Measurements from ENCODE around the gene TMEM234.

TMEM234 gene

DNA sequence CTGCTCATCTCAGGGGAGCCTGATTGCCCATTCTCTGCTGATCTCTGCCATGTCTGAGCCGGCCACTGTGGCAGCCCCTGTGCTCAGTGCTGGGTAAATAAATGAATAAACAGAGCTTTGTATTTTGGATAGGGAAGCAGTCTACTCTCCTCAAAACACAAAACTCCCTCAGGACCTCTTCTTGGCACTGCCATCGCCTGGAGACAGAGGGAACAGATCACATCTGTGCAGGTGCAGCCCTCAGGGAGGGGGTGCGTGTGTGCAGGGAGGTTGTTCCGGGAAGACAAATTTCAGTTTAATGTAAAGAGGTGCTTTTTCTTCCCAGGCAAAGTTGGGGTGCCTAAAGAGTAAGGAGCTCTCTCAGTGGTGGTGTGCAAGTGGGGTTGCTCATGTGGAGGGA lies 17.2 kb upstream of the TMEM234 start:
- DNase-seq, result no peak

- DNase-seq, result no peak
Observed at GRCh38 chr1:32234792-32235191, 12.6 kb upstream of the TMEM234 start.

DNA sequence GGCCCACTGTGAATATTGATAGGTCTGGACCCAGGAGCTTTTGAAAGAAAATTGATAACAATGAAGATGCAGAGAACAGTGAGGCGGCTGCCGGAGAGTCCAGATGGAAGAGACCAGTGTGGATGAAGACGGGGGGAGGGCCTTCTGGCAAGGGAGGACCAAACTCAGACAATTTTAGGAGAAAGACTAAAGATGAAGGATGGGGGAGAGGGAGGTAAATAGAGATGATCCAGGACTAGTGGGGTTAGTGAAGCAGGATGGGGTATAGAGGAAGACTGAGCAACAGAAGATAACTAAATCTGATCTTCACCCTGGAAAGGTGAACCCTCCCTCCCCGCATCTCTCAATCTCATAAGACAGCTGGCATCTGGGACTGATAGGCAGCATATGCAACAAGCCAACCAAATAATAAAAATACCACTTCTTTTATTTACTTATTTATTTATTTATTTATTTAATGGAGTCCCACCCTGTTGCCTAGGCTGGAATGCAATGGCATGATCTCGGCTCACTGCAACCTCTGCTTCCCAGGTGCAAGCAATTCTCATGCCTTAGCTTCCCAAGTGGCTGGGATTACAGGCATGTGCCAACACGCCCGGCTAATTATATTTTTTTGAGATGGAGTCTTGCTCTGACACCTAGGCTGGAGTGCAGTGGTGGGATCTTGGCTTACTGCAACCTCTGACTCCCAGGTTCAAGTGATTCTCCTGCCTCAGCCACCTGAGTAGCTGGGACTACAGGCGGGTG lies 10.6 kb upstream of the TMEM234 start:
- no peak for DNase-seq

DNA sequence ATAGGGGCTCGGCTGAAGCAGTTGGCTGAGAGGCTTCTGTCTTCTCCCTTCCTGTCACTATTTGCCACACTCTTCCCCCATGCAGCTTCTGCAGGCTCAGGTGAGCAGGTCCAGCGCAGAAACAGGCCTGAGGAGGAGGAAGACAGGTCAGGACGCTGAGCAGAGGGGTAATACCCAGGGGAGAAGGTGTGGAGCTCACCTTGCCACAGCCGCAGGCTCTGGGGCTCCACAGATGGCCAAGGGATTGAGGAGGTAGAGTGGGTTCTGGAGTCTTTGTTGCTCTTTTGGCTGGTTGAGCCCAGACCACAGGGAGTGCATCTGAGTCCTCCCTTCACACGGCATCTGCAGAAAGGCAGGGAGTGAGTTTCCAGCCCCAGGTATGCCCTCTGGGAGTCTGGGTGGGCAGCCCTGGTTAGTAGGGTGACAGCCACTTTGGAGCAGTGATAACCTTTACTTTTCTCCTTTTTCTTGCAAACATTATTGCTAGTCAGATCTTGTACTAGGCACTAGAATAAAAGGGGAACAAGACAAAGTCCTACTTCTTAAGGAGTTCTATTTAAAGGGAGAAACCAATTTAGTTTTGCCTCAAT lies 9.8 kb upstream of the TMEM234 start:
- no peak for DNase-seq

GRCh38 chr1:32228771-32229170 lies 6.6 kb upstream of the TMEM234 start:
- no peak for DNase-seq

- DNase-seq, result no peak
Observed at GRCh38 chr1:32224285-32224684, 2.1 kb upstream of the TMEM234 start.

DNA sequence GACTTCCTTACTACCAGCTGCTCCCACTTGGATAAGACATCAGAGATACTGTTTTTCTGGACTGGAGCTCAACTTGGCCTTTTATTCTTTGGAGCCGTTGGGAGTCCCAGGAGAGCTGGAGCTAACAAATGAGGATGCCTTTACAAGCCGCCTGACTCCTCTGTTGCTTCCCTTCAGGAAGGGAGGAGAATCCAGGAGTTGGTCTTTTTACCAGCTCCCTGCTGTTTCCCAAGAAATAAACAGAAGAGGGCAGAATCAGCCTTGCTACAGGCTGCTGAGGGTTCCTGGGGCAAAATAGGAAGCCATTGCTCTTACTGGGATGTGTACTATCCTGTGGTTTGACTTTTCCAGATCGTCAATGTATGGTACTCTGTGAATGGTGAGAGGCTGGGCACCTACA lies 1.5 kb upstream of the TMEM234 start:
- no peak for DNase-seq

- no peak for DNase-seq
Observed at GRCh38 chr1:32221581-32221979, 573 bp downstream of the TMEM234 start.

DNA sequence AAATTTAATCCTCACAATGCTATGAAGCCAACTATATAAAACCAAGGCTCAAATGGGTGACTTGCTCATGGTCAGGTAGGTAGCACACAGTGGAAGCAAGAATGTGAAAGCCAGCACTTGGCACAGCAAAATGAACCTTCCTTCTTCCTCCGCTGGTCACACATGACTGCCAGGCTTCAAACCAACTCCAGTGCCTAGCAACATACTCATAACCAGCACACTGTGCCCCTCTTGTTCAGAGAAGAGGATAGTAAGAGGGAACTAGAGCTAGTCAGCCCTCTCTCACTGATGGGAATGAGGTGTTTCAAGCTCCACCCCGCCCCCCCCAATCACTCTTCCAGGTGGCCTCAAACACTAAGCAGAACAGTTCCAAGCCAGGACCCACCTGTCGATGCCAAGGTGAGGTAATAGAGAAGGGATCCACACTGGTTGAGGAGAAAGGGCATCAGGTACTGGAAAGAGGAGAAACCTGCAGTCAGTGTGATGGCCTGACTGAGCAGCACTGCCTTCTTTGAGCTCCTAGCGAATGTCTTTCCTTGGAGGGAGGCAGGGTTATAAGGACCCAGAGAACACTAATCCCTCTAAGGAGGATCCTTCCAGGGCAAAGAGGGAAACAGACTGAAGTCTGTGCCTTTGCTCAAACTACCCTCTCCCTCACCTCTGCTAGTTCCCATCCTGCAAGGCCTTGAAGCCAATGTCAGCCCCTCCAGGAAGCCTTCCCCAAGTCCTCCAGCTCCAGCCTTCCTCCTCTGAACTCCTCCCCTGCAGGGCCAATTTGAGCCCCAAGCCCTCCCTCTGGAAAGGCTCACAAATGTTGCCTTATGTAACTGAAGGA lies 1.2 kb downstream of the TMEM234 start:
- no peak for DNase-seq

GRCh38 chr1:32219022-32219421 lies 3.1 kb downstream of the TMEM234 start:
- DNase-seq, result no peak

- DNase-seq, result no peak
Observed at GRCh38 chr1:32216566-32216965, 5.6 kb downstream of the TMEM234 start.

DNA sequence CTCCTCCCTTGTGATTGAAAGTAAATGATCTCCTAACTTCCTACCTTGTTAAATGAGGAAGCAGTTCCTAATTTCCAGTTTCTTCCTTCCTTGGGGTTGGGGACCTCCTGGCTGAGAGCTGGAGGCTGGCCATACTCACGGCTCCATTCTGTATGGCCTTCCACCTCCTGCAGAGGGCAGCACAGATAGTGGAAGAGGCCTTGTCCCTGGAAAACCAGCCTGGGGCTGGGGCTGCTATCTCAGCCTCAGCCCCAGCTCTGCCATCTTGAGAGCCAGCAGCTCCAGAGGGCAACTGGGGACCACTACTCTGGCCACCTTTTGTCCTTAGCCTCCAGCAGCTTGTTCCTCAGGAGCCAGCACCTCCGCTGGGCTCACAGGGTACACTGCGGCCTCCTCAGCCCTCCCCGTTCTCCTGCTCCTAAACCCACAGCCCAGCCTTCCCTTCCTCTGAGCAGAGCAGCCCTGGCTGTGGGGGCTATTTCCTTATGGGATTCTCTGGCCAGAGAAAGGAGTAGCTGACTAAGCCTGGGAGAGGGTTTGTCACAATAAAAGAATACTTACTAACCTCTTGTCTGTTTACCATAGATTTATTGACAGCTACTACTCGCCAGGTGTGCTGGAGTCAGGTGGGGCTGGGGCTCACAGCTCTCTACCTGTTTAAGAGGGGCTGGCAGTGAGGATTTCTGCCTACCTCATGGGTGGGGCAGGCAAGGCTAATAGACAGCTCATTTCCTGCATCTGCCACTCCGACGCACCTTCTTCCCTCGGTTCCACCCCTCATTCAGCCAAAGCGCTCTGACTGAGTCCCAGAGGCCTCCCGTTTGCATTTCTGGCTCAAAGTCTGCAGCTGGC lies 6.3 kb downstream of the TMEM234 start:
- peak; percentile 69 to 75 for DNase-seq

- DNase-seq, result no peak
Observed at GRCh38 chr1:32208891-32209328, 13.2 kb downstream of the TMEM234 start, which contains the start of gene DCDC2B. TSS of gene DCDC2B (plus strand) at chr1:32209089. CDS start at chr1:32209094, 5 bp downstream.

GRCh38 chr1:32208469-32208868 lies 13.7 kb downstream of the TMEM234 start:
- no peak for DNase-seq

DNA sequence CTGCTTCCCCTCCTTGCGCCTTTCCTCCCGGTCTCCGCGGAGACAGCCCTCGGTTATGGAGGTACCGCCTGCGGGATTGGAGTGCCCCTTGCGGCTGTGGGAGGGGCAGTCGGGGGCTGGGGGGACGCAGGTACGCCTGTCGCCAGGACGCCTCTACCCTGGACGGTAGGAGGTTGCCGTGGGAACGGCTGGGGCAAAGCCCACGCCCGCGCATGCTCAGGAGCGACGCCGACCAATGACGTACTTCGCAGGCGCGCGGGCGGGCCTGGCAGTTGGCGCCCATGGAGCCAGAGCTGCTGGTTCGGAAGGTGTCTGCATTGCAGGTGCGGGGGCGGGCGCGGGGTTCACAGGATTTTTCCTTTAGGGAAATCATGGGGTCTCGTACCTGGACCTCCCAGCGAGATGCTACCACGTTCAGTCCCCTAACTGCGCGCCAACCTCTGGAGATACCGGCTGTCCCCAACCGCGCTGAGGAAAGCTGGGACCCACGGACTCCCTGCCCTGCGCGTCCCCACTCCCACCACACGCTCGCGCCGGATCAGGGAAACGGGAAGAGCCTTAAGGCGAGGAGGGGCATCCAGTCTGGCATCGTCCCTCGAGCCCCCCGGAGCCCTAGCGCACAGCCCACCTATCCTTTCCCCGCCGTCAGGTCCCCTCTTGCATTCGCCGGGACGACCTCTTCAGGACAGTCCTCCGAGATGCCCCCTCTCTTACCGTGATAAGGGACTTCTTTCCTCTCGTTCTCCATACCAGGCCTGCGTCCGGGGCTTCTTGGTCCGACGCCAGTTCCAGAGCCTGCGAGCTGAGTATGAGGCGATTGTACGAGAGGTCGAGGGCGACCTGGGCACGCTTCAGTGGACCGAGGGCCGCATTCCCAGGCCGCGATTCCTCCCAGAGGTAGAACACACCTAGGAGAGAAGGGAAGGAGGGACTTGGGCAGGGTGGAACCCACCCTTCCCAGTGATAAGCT lies 16.5 kb downstream of the TMEM234 start, which contains the start of gene IQCC:
Gene IQCC, plus strand, starts transcription at position 271 of the 970 bp plus-strand sequence. Its CDS starts 11 bp downstream, at position 282.
- DNase-seq, result peak; percentile 88 to 92

DNA sequence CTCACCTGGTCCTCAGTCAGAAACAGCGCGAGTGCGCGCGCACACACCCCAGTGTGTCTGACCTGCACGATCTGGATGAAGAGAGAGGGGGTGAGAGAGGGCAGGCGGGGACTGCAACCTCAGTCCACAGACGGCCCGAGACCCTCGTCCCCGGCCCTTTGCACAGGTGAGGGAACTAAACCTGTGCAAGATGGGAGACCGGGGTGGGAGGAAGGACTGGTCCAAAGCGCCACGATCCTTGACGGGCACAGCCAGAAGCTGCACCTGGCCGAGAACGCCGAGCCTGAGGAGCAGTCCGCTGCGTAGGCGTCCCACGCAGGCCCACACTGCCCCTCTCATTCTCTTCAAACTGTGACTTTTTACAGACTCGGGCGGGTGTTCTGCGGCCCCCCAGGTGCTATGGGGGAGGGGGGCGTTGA lies 17.2 kb downstream of the TMEM234 start:
- DNase-seq, result no peak

DNA sequence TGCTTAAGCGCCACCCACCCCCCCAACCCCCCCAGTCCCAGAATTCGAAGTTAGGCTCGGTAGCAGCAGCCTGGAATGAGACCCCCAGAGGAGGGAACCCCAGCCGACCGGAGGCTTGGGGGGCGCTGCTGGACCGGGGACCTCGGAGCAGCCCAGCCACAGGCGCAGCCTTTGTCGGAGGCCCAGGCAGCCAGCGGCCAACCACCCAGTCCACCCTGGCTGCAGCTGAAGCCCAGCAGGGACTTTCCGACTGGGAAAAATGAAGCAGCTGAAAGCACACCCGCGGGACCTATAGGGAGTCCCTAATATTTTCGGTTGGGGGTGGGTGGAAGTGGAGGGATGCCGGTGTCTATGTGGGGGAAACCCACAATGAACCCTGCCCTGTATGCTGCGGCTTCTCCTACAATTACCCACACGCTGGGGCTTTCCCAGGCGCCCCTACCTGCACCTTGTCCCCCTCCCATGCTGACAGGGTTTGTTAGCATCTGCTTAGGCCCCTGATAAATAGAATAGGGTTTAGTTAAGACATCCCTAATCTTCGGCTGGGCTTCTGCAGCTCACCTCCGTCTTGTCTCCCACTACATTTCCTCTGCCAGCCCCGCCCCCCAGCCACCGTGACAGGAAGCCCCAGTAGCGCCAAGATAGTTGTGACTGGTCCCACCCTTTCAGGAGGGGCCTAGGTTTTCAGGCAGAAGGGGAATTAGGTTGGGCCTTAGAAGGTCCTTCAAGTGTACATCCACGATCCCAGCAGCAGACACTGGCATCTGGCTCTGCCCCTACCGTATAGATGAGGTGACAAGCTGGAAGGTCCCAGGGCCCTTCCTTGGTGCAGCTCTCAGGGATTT lies 20.9 kb downstream of the TMEM234 start:
- DNase-seq, result peak; percentile 87

- peak; percentile 73 to 74 for DNase-seq
Observed at GRCh38 chr1:32200226-32201010, 21.7 kb downstream of the TMEM234 start, which contains the start of gene CCDC28B. TSS of gene CCDC28B (plus strand) at chr1:32200595. CDS start at chr1:32201936, 1,341 bp downstream.

GRCh38 chr1:32199717-32200072 lies 22.5 kb downstream of the TMEM234 start:
- no peak for DNase-seq

Measured in activated T-cell treated with anti-CD3 and anti-CD28 coated beads, Interleukin-2, amount 50 U/mL, for 48 hours (primary cell).